Neural cell (in vitro differentiated cells): ENCODE data around the gene SDK1. TPM values are rescaled to one million over a fixed set of nuclear protein-coding genes. Genes with fewer than 3 reads are reported as not detected.

Experiments
- H2AFZ ChIP-seq: fragments of 200-600, 300-800 bp; sonication (generic), shearing (Covaris generic); 2 replicates; pipeline ENCODE4 v1.6.0; 2014; ENCODE audit warnings: low read depth, mild to moderate bottlenecking, antibody characterized with exemption, low read length, moderate library complexity
- H3F3A ChIP-seq: fragments of 200-600 bp; shearing (Covaris generic); 2 replicates; pipeline ENCODE4 v1.6.1; 2016; ENCODE audit warnings: mild to moderate bottlenecking, moderate library complexity, mixed read lengths, antibody characterized with exemption, low read length; ENCODE audit not compliant: insufficient read depth, poor library complexity, severe bottlenecking
- H3K27ac ChIP-seq: fragments of 200-600, 300-800 bp; sonication (generic), shearing (Covaris generic); 2 replicates; pipeline ENCODE4 v1.5.1; 2014; ENCODE audit warnings: mild to moderate bottlenecking, low read length, moderate library complexity
- H3K27me3 ChIP-seq: fragments of 300-800, 200-600 bp; sonication (generic), shearing (Covaris generic); 2 replicates; pipeline ENCODE4 v1.6.0; 2014; ENCODE audit warnings: mild to moderate bottlenecking, low read depth, low read length, moderate library complexity; ENCODE audit not compliant: insufficient read depth
- H3K36me3 ChIP-seq: fragments of 300-800, 200-600 bp; sonication (generic), shearing (Covaris generic); 2 replicates; pipeline ENCODE4 v1.5.1; 2014; ENCODE audit warnings: mild to moderate bottlenecking, antibody characterized with exemption, low read length, moderate library complexity; ENCODE audit not compliant: insufficient read depth
- H3K4me2 ChIP-seq: fragments of 300-800, 200-600 bp; sonication (generic), shearing (Covaris generic); 2 replicates; pipeline ENCODE4 v1.6.0; 2014; ENCODE audit warnings: mild to moderate bottlenecking, low read length
- H3K4me3 ChIP-seq: fragments of 300-800, 200-600 bp; sonication (generic), shearing (Covaris generic); 2 replicates; pipeline ENCODE4 v1.5.1; 2014; ENCODE audit warnings: mild to moderate bottlenecking, low read length, moderate library complexity
- H3K79me2 ChIP-seq: fragments of 200-600 bp; shearing (Covaris generic); replicated peaks from 2 replicates; pipeline ENCODE4 v1.6.0; 2014; ENCODE audit warnings: mild to moderate bottlenecking, low read length, moderate library complexity; ENCODE audit not compliant: insufficient read depth
- H3K9ac ChIP-seq: fragments of 300-800, 200-600 bp; sonication (generic), shearing (Covaris generic); 2 replicates; pipeline ENCODE4 v1.6.1; 2016; ENCODE audit warnings: mild to moderate bottlenecking, low read length, mixed read lengths
- H3K9me2 ChIP-seq: fragments of 200-600 bp; shearing (Covaris generic); 2 replicates; pipeline ENCODE4 v1.6.1; 2016; ENCODE audit warnings: mild to moderate bottlenecking, low read length, mixed read lengths; ENCODE audit not compliant: insufficient read depth
- H3K9me3 ChIP-seq: fragments of 200-600, 300-800 bp; sonication (generic), shearing (Covaris generic); 2 replicates; pipeline ENCODE4 v1.6.1; 2016; ENCODE audit warnings: mild to moderate bottlenecking, mixed run types, low read length, moderate library complexity, mixed read lengths
- H4K20me1 ChIP-seq: fragments of 200-600 bp; shearing (Covaris generic); 2 replicates; pipeline ENCODE4 v1.6.1; 2016; ENCODE audit warnings: mild to moderate bottlenecking, mixed run types; ENCODE audit not compliant: insufficient read depth
- CTCF ChIP-seq: fragments of 450-650 bp; IDR thresholded peaks from 2 replicates; pipeline ENCODE4 v1.5.1; 2014; ENCODE audit warnings: antibody characterized with exemption, mild to moderate bottlenecking, moderate library complexity; ENCODE audit not compliant: poor library complexity, severe bottlenecking
- EP300 ChIP-seq: fragments of 450-650 bp; conservative IDR thresholded peaks from 2 replicates; pipeline ENCODE4 v1.6.1; 2014; ENCODE audit warnings: antibody characterized with exemption, mild to moderate bottlenecking, moderate library complexity; ENCODE audit not compliant: poor library complexity, severe bottlenecking
- EZH2 ChIP-seq: fragments of 200-600, 300-800 bp; shearing (Covaris generic), sonication (generic); IDR thresholded peaks from 2 replicates; pipeline ENCODE4 v1.6.1; 2014; ENCODE audit warnings: antibody characterized with exemption, low read length, borderline replicate concordance, mild to moderate bottlenecking; ENCODE audit not compliant: insufficient read depth, poor library complexity, severe bottlenecking
- MXI1 ChIP-seq: fragments of 450-650 bp; conservative IDR thresholded peaks from 2 replicates; pipeline ENCODE4 v1.6.1; 2014; ENCODE audit warnings: antibody characterized with exemption, mild to moderate bottlenecking; ENCODE audit not compliant: poor library complexity, severe bottlenecking
- POLR2AphosphoS5 ChIP-seq: IDR thresholded peaks from 2 replicates; pipeline ENCODE4 v1.6.1; 2012
- RAD21 ChIP-seq: fragments of 450-650 bp; conservative IDR thresholded peaks from 2 replicates; pipeline ENCODE4 v1.6.1; 2014; ENCODE audit warnings: antibody characterized with exemption, mild to moderate bottlenecking, moderate library complexity
- REST ChIP-seq: IDR thresholded peaks from 2 replicates; pipeline ENCODE4 v1.6.1; 2012; ENCODE audit warnings: borderline replicate concordance
- SMC3 ChIP-seq: fragments of 450-650 bp; conservative IDR thresholded peaks from 2 replicates; pipeline ENCODE4 v1.6.1; 2014; ENCODE audit warnings: antibody characterized with exemption, mild to moderate bottlenecking, moderate library complexity; ENCODE audit not compliant: poor library complexity
- TAF1 ChIP-seq: IDR thresholded peaks from 2 replicates; pipeline ENCODE4 v1.6.1; 2012; ENCODE audit warnings: low read depth
- polyA plus RNA-seq: library from polyadenylated mRNA; depleted of rRNA; stranded (reverse); fragments of >200 nt; gene quantifications from 2 replicates; pipeline ENCODE4 v1.2.3, GENCODE V29; 2014

The SDK1 gene
- polyA plus RNA-seq, 1 donor from 2014 or later = 2.7 TPM

- Histone ChIP-seq H4K20me1 (no peaks in the 10 kb centered on the region), H2AFZ (no peak overlapping the region), H3K36me3 (no peaks in the 10 kb centered on the region), H3K9me3 (no peaks in the 10 kb centered on the region), H3K79me2 (no peaks in the 10 kb centered on the region), H3K27ac (no peak overlapping the region), H3K9ac (no peak overlapping the region), H3K9me2 (no peaks in the 10 kb centered on the region), H3K27me3 (no peaks in the 10 kb centered on the region), H3F3A (no peaks in the 10 kb centered on the region), H3K4me3 (no peak overlapping the region), H3K4me2 (no peak overlapping the region)
- no peak for TF ChIP-seq TAF1
Observed at GRCh38 chr7:4164556-4164955, 863.5 kb downstream of the SDK1 start.

- no peak for TF ChIP-seq RAD21
- no peak for TF ChIP-seq MXI1
- no peak for TF ChIP-seq EP300
- no peak for TF ChIP-seq TAF1
- H3F3A ChIP-seq = no peaks in the 10 kb centered on the region
- H4K20me1 ChIP-seq = no peaks in the 10 kb centered on the region
- H2AFZ ChIP-seq = no peak overlapping the region
- no peaks in the 10 kb centered on the region for H3K9me2 ChIP-seq
- no peak overlapping the region for H3K4me2 ChIP-seq
- no peaks in the 10 kb centered on the region for H3K36me3 ChIP-seq
- no peaks in the 10 kb centered on the region for H3K79me2 ChIP-seq
- no peak overlapping the region for H3K27ac ChIP-seq
- no peaks in the 10 kb centered on the region for H3K27me3 ChIP-seq
- H3K4me3 ChIP-seq = no peak overlapping the region
- no peak overlapping the region for H3K9ac ChIP-seq
- H3K9me3 ChIP-seq = no peaks in the 10 kb centered on the region
Observed at GRCh38 chr7:4166340-4166739, 865.3 kb downstream of the SDK1 start.

- Histone ChIP-seq H3K79me2 (no peaks in the 10 kb centered on the region), H3K27ac (no peak overlapping the region), H3K27me3 (no peaks in the 10 kb centered on the region), H3K9ac (no peak overlapping the region), H2AFZ (no peak overlapping the region), H3F3A (no peaks in the 10 kb centered on the region), H3K4me2 (no peak overlapping the region), H4K20me1 (no peaks in the 10 kb centered on the region), H3K4me3 (no peak overlapping the region), H3K9me3 (no peaks in the 10 kb centered on the region), H3K36me3 (no peaks in the 10 kb centered on the region), H3K9me2 (no peaks in the 10 kb centered on the region)
- no peak for TF ChIP-seq RAD21
- no peak for TF ChIP-seq POLR2AphosphoS5
- TF ChIP-seq TAF1 = no peak
- no peak for TF ChIP-seq EP300
- no peak for TF ChIP-seq EZH2
- TF ChIP-seq MXI1 = no peak
- TF ChIP-seq CTCF = no peak
- no peak for TF ChIP-seq SMC3
- TF ChIP-seq REST = no peak
Observed at GRCh38 chr7:4166807-4167206, 865.8 kb downstream of the SDK1 start.
